Right lobe of liver (tissue), 4 donors: ENCODE data around the gene ACOD1.

Experiments
- POLR2A ChIP-seq: fragments of 450-650 bp; IDR thresholded peaks from one replicate; pipeline ENCODE4 v1.6.1; 2017; ENCODE audit warnings: antibody characterized with exemption, mild to moderate bottlenecking
- TF ChIP-seq, protein P1 (sequence below), 4 donors: fragments of 200-600 bp in 3 of 4; fragments of 450-650 bp in 1 of 4; IDR thresholded peaks; one replicate each; pipeline versions ENCODE4 v1.5.1 to v1.8.0; 2016 to 2022; ENCODE audit warnings: antibody characterized with exemption in 4 of 4, mild to moderate bottlenecking in 2 of 4
- donor health status: DM: no; HTN: no; CAD: no.
- donor health status: DM: no; HTN: no; CAD: no.
- donor health status: DM: no; HTN: yes; CAD: no.

DNA sequence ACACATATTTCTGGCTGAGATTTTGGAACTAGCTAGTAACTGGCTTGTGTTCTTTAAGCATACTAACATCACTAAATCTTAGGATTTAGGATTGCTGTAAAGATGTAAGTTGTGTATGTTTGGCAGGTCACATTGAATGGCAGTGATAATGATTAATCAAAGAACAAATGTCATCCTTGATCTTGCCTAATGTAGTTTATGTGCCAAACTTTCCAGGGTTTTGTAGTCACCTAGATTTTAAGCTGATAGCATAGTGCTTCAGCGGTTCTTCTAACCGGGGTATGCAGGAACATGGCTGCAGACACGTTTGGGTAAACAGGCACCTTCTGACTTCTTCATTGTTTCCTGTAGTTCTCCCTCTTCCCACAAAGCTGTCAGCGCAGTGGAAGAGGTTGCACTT lies 53.2 kb downstream of the ACOD1 start:
- TF ChIP-seq, protein P1, sequence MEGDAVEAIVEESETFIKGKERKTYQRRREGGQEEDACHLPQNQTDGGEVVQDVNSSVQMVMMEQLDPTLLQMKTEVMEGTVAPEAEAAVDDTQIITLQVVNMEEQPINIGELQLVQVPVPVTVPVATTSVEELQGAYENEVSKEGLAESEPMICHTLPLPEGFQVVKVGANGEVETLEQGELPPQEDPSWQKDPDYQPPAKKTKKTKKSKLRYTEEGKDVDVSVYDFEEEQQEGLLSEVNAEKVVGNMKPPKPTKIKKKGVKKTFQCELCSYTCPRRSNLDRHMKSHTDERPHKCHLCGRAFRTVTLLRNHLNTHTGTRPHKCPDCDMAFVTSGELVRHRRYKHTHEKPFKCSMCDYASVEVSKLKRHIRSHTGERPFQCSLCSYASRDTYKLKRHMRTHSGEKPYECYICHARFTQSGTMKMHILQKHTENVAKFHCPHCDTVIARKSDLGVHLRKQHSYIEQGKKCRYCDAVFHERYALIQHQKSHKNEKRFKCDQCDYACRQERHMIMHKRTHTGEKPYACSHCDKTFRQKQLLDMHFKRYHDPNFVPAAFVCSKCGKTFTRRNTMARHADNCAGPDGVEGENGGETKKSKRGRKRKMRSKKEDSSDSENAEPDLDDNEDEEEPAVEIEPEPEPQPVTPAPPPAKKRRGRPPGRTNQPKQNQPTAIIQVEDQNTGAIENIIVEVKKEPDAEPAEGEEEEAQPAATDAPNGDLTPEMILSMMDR (IDR thresholded peaks at IDR 0.05), result no peak
- no peak for TF ChIP-seq POLR2A
